Measurements from ENCODE around the gene IL4I1. TPM values are rescaled to one million over a fixed set of nuclear protein-coding genes. Genes with fewer than 3 reads are reported as not detected.

Gene IL4I1
- total and polyA plus RNA-seq, 2 experiments from 2014 or later, result 0.66 TPM; not detected in 1

DNA sequence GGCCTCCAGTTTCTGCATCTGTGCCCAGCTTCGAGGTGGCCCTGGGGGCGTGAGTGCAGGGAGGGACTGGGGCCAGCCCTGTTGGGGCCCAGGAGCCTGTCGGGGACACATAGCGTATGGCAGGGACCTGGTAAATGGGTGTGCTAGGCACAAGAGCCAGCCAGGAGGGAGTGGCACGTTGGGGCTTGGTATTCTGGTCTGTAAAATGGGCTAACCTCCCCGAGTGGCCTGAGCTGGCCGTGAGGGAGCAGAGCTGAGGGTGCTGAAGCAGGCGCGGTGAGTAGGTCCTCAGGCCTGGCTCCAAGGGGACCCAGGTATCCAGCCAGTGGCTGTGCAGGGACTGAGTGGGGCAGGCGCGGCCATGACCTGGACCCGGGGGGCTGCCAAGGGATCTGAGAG, 41.4 kb downstream of the IL4I1 start:
- Histone ChIP-seq H3K9ac (no peak overlapping the region), H3K9me2 (ENCODE audit: insufficient read depth) (no peaks in the 10 kb centered on the region), H3K9me3 (ENCODE audit: low read depth) (no peaks in the 10 kb centered on the region), H3K4me2 (ENCODE audit: unreplicated experiment) (no peak overlapping the region), H3K27me3 (replicated peaks; ENCODE audit: insufficient read depth) (no peaks in the 10 kb centered on the region), H4K20me1 (ENCODE audit: insufficient read depth) (no peaks in the 10 kb centered on the region; the same call in 1 of the 2 replicates), H3K4me3 (no peak overlapping the region), H3K4me1 (ENCODE audit: insufficient read depth) (peaks cover 10% of the 10 kb centered on the region), H3F3A (ENCODE audit: insufficient read depth) (peaks cover 23% of the 10 kb centered on the region; the same call in 1 of the 2 replicates), H3K27ac (no peak overlapping the region), H3K79me2 (ENCODE audit: insufficient read depth) (peaks cover 38% of the 10 kb centered on the region), H2AFZ (no peak overlapping the region), H3K36me3 (ENCODE audit: low read depth) (no peaks in the 10 kb centered on the region)
- 93 to 95% methylated on average over 12 of the region's 12 CpGs for WGBS, 2 experiments (ENCODE audit: low coverage in 1 of 2, low lambda C conversion rate in 2 of 2, missing lambda C conversion rate in 2 of 2)
- DNase-seq, result no peak
- no peak for TF ChIP-seq EZH2phosphoT487 (IDR thresholded peaks at IDR 0.05; ENCODE audit: insufficient read depth, low read depth)
- in situ Hi-C loops (cut with MboI), result no loop called here

DNA sequence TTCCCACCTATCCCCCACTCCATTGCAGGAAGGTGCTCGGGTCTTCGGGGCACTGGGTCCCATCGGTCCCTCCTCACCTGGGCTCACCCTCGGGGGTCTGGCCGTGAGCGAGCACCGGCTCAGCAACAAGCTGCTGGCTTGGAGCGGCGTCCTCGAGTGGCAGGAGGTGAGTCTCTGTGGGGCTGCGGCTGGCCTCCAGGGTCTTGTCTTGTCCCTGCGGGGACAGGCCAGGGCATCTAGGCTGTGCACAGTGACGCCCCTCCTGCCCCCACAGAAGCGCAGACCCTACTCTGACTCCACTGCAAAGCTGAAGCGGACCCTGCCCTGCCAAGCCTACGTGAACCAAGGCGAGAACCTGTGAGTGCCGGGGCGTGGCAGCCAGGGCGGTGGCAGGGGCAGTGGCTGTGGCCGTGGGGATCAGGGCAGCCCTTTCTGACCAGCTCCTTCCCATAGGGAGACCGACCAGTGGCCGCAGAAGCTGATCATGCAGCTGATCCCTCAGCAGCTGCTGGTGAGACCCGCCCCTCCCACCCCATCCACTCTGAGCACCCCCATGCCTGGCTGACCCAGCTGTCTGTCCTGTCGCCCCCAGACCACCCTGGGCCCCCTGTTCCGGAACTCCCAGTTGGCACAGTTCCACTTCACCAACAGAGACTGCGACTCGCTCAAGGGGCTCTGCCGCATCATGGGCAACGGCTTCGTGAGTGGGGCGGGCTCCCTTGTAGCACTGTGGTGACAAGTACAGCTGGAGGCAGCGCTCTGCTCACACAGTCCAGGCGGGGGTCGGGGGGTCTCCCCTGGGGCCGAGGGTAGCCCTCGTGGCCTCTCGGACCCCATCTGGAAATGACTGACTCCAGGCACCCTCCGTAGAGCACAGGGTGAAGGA, 42.1 kb downstream of the IL4I1 start:
- WGBS, 2 experiments (ENCODE audit: low coverage in 1 of 2, low lambda C conversion rate in 2 of 2, missing lambda C conversion rate in 2 of 2), result 84 to 90% methylated on average over 27 to 38 of the region's 39 CpGs
- H3K27me3 ChIP-seq (replicated peaks; ENCODE audit: insufficient read depth), result no peaks in the 10 kb centered on the region
- no peaks in the 10 kb centered on the region; the same call in 1 of the 2 replicates for H4K20me1 ChIP-seq (ENCODE audit: insufficient read depth)
- no peaks in the 10 kb centered on the region for H3K9me2 ChIP-seq (ENCODE audit: insufficient read depth)
- H3K4me3 ChIP-seq, result no peak overlapping the region
- peaks cover 29% of the 10 kb centered on the region for H3F3A ChIP-seq (ENCODE audit: insufficient read depth)
- H3K79me2 ChIP-seq (ENCODE audit: insufficient read depth), result peaks cover 43% of the 10 kb centered on the region
- no peak for DNase-seq
- in situ Hi-C loops (cut with MboI), result no loop called here
- no peak overlapping the region for H3K4me2 ChIP-seq (ENCODE audit: unreplicated experiment)
- H3K27ac ChIP-seq, result no peak overlapping the region
- TF ChIP-seq EZH2 (IDR thresholded peaks at IDR 0.05; ENCODE audit: insufficient read depth, poor library complexity, severe bottlenecking) (no peak), EZH2phosphoT487 (IDR thresholded peaks at IDR 0.05; ENCODE audit: insufficient read depth, low read depth) (no peak)
- no peak overlapping the region for H3K9ac ChIP-seq
- no peak overlapping the region for H2AFZ ChIP-seq
- H3K9me3 ChIP-seq (ENCODE audit: low read depth), result no peaks in the 10 kb centered on the region
- H3K4me1 ChIP-seq (ENCODE audit: insufficient read depth), result peaks cover 10% of the 10 kb centered on the region
- no peaks in the 10 kb centered on the region for H3K36me3 ChIP-seq (ENCODE audit: low read depth)

GRCh38 chr19:49853852-49854377, 42.8 kb downstream of the IL4I1 start:
- Histone ChIP-seq H3K9me3 (ENCODE audit: low read depth) (no peaks in the 10 kb centered on the region), H3K27ac (no peak overlapping the region), H3K4me3 (no peak overlapping the region), H3K4me2 (ENCODE audit: unreplicated experiment) (no peak overlapping the region), H2AFZ (no peak overlapping the region), H3F3A (ENCODE audit: insufficient read depth) (peaks cover 31% of the 10 kb centered on the region), H3K79me2 (ENCODE audit: insufficient read depth) (peaks cover 47% of the 10 kb centered on the region), H3K4me1 (ENCODE audit: insufficient read depth) (peaks cover 8% of the 10 kb centered on the region), H3K27me3 (replicated peaks; ENCODE audit: insufficient read depth) (no peaks in the 10 kb centered on the region), H3K9ac (no peak overlapping the region), H4K20me1 (ENCODE audit: insufficient read depth) (no peaks in the 10 kb centered on the region; the same call in 1 of the 2 replicates), H3K9me2 (ENCODE audit: insufficient read depth) (no peaks in the 10 kb centered on the region), H3K36me3 (ENCODE audit: low read depth) (no peaks in the 10 kb centered on the region)
- in situ Hi-C loops (cut with MboI), result no loop called here
- 71 to 78% methylated on average over 9 to 10 of the region's 10 CpGs for WGBS, 2 experiments (ENCODE audit: low coverage in 1 of 2, low lambda C conversion rate in 2 of 2, missing lambda C conversion rate in 2 of 2)
- TF ChIP-seq EZH2 (IDR thresholded peaks at IDR 0.05; ENCODE audit: insufficient read depth, poor library complexity, severe bottlenecking), result no peak
- TF ChIP-seq EZH2phosphoT487 (IDR thresholded peaks at IDR 0.05; ENCODE audit: insufficient read depth, low read depth), result no peak
- DNase-seq, result no peak

DNA sequence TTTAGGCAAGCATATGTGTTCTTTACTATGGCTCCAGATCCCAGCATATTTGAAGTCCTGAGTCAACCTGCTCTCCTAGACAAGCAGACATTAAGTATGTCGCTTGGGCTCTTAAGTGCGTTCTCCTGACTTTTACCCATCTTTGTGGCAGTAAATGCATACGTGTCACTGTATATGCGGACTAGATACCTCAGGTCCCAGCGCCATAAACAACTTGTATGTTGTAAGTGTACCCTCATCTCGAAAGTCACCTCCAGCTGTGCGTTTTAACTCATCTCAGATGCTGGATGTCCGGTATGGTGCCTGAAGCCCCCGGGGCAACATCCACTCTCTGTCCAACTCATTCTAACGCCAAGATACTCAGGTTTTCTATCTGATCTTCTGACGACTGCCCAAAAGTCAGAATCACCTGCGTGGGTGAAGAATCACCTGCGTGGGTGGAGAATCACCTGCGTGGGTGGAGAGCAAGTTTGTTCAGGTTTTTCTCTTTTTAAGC, 44.0 kb downstream of the IL4I1 start:
- 66 to 70% methylated on average over 14 of the region's 14 CpGs for WGBS, 2 experiments (ENCODE audit: low coverage in 1 of 2, low lambda C conversion rate in 2 of 2, missing lambda C conversion rate in 2 of 2)
- no peaks in the 10 kb centered on the region for H3K36me3 ChIP-seq (ENCODE audit: low read depth)
- in situ Hi-C loops (cut with MboI), result no loop called here
- no peak overlapping the region for H3K27ac ChIP-seq
- H3K9ac ChIP-seq, result no peak overlapping the region
- no peaks in the 10 kb centered on the region; the same call in 1 of the 2 replicates for H4K20me1 ChIP-seq (ENCODE audit: insufficient read depth)
- H3K4me2 ChIP-seq (ENCODE audit: unreplicated experiment), result peak overlapping the region; percentile 70
- H3K27me3 ChIP-seq (replicated peaks; ENCODE audit: insufficient read depth), result no peaks in the 10 kb centered on the region
- H3K4me3 ChIP-seq, result peak overlapping the region; percentile 99
- peaks cover 13% of the 10 kb centered on the region for H3K4me1 ChIP-seq (ENCODE audit: insufficient read depth)
- H3F3A ChIP-seq (ENCODE audit: insufficient read depth), result peaks cover 38% of the 10 kb centered on the region; the same call in 1 of the 2 replicates
- DNase-seq, result peak; percentile 39
- H3K79me2 ChIP-seq (ENCODE audit: insufficient read depth), result peaks cover 47% of the 10 kb centered on the region
- no peak overlapping the region for H2AFZ ChIP-seq
- no peaks in the 10 kb centered on the region for H3K9me3 ChIP-seq (ENCODE audit: low read depth)
- H3K9me2 ChIP-seq (ENCODE audit: insufficient read depth), result no peaks in the 10 kb centered on the region
- TF ChIP-seq EZH2 (IDR thresholded peaks at IDR 0.05; ENCODE audit: insufficient read depth, poor library complexity, severe bottlenecking) (no peak), EZH2phosphoT487 (IDR thresholded peaks at IDR 0.05; ENCODE audit: insufficient read depth, low read depth) (no peak)
